ENCODE results near the gene C19orf67. TPM values are rescaled to one million over a fixed set of nuclear protein-coding genes. Genes with fewer than 3 reads are reported as not detected.
"Not testable (repeated sequence)": the region's sequence is repeated elsewhere in the genome, so short reads cannot be mapped to it uniquely, and the experiment has no call there.

C19orf67 gene
- total RNA-seq, 1 experiment from 2014 or later, result not detected

GRCh38 chr19:14059093-14059480 lies 26.5 kb downstream of the C19orf67 start:
- no peak for DNase-seq (ENCODE audit: extremely low read depth, low read depth)

GRCh38 chr19:14058182-14059092 lies 27.1 kb downstream of the C19orf67 start:
- DNase-seq (ENCODE audit: extremely low read depth, low read depth), result no peak

GRCh38 chr19:14056741-14057356 lies 28.7 kb downstream of the C19orf67 start:
- no peak for DNase-seq (ENCODE audit: extremely low read depth, low read depth)

- no peak for DNase-seq (ENCODE audit: extremely low read depth, low read depth)
Observed at GRCh38 chr19:14056069-14056666, 29.4 kb downstream of the C19orf67 start.

- no peak for DNase-seq (ENCODE audit: extremely low read depth, low read depth)
Observed at GRCh38 chr19:14055396-14055795, 30.2 kb downstream of the C19orf67 start.

GRCh38 chr19:14054721-14055120 lies 30.9 kb downstream of the C19orf67 start:
- DNase-seq (ENCODE audit: extremely low read depth, low read depth), result no peak

GRCh38 chr19:14054099-14054498 lies 31.5 kb downstream of the C19orf67 start:
- no peak for DNase-seq (ENCODE audit: extremely low read depth, low read depth)

- DNase-seq (ENCODE audit: extremely low read depth, low read depth), result no peak
Observed at GRCh38 chr19:14053500-14053899, 32.1 kb downstream of the C19orf67 start.

GRCh38 chr19:14053032-14053431 lies 32.6 kb downstream of the C19orf67 start:
- DNase-seq (ENCODE audit: extremely low read depth, low read depth), result no peak

GRCh38 chr19:14052470-14052869 lies 33.1 kb downstream of the C19orf67 start:
- no peak for DNase-seq (ENCODE audit: extremely low read depth, low read depth)

- DNase-seq (ENCODE audit: extremely low read depth, low read depth), result no peak
Observed at GRCh38 chr19:14051980-14052379, 33.6 kb downstream of the C19orf67 start.

- DNase-seq (ENCODE audit: extremely low read depth, low read depth), result not testable (repeated sequence)
Observed at GRCh38 chr19:14050961-14051360, 34.6 kb downstream of the C19orf67 start.

- no peak for DNase-seq (ENCODE audit: extremely low read depth, low read depth)
Observed at GRCh38 chr19:14050512-14050911, 35.1 kb downstream of the C19orf67 start.

GRCh38 chr19:14048443-14049153 lies 37.0 kb downstream of the C19orf67 start:
- peak; percentile 17 for DNase-seq (ENCODE audit: extremely low read depth, low read depth)

GRCh38 chr19:14047866-14048265 lies 37.7 kb downstream of the C19orf67 start:
- not testable (repeated sequence) for DNase-seq (ENCODE audit: extremely low read depth, low read depth)

GRCh38 chr19:14042659-14043608 lies 42.6 kb downstream of the C19orf67 start:
- peak; percentile 72 for DNase-seq (ENCODE audit: extremely low read depth, low read depth)

GRCh38 chr19:14039181-14039580 lies 46.4 kb downstream of the C19orf67 start:
- DNase-seq (ENCODE audit: extremely low read depth, low read depth), result no peak

- DNase-seq (ENCODE audit: extremely low read depth, low read depth), result no peak
Observed at GRCh38 chr19:14035706-14036105, 49.9 kb downstream of the C19orf67 start.

- not testable (repeated sequence) for DNase-seq (ENCODE audit: extremely low read depth, low read depth)
Observed at GRCh38 chr19:14035159-14035558, 50.4 kb downstream of the C19orf67 start.

GRCh38 chr19:14033946-14034345 lies 51.6 kb downstream of the C19orf67 start:
- DNase-seq (ENCODE audit: extremely low read depth, low read depth), result no peak

Data from NCI-H460 (cell line).